PC-3 (cell line): ENCODE data around the gene SIPA1.

Source experiments
- CTCF ChIP-seq: fragments of 300-600 bp; sonication (generic); conservative IDR thresholded peaks from 2 replicates; pipeline ENCODE4 v1.5.1; 2017; ENCODE audit warnings: antibody characterized with exemption, low read depth, mild to moderate bottlenecking, low read length
- EZH2 ChIP-seq: fragments of 300-600 bp; sonication (generic); IDR thresholded peaks from one replicate; pipeline ENCODE4 v1.6.1; 2017; ENCODE audit warnings: antibody characterized with exemption, mild to moderate bottlenecking, low read length; ENCODE audit not compliant: unreplicated experiment
- EZH2phosphoT487 ChIP-seq: fragments of 300-600 bp; sonication (generic); IDR thresholded peaks from 2 replicates; pipeline ENCODE4 v1.6.1; 2018; ENCODE audit warnings: mild to moderate bottlenecking, antibody characterized with exemption, low read length, borderline replicate concordance

- no peak for TF ChIP-seq EZH2
- no peak for TF ChIP-seq CTCF
- no peak for TF ChIP-seq EZH2phosphoT487
Observed at GRCh38 chr11:65646288-65646957, 8.5 kb downstream of the SIPA1 start.
